Adipocyte (in vitro differentiated cells): ENCODE measurements around the gene TGFBI.

Experiments
- DNase-seq: peaks from one replicate; pipeline ENCODE4 v3.0.0-alpha.2; 2015; ENCODE audit warnings: low read depth
- H3K27me3 ChIP-seq: replicated peaks from 2 replicates; pipeline ENCODE4 v1.7.0; 2013; ENCODE audit warnings: mild to moderate bottlenecking, low read length, moderate library complexity; ENCODE audit not compliant: control insufficient read depth, insufficient read depth
- H3K36me3 ChIP-seq: 2 replicates; pipeline ENCODE4 v1.7.0; 2013; ENCODE audit warnings: low read length, mild to moderate bottlenecking, moderate library complexity; ENCODE audit not compliant: control insufficient read depth, insufficient read depth, severe bottlenecking
- H3K4me1 ChIP-seq: 2 replicates; pipeline ENCODE4 v1.7.0; 2013; ENCODE audit warnings: mild to moderate bottlenecking, low read length, moderate library complexity; ENCODE audit not compliant: control insufficient read depth, insufficient read depth
- H3K4me3 ChIP-seq: 2 replicates; pipeline ENCODE4 v1.7.0; 2013; ENCODE audit warnings: mild to moderate bottlenecking, low read length, moderate library complexity
- H3K9ac ChIP-seq: 2 replicates; pipeline ENCODE4 v1.7.0; 2013; ENCODE audit warnings: mild to moderate bottlenecking, low read length, moderate library complexity
- H3K9me3 ChIP-seq: 2 replicates; pipeline ENCODE4 v1.7.0; 2013; ENCODE audit warnings: mild to moderate bottlenecking, low read length, moderate library complexity; ENCODE audit not compliant: control insufficient read depth

The TGFBI gene

DNA sequence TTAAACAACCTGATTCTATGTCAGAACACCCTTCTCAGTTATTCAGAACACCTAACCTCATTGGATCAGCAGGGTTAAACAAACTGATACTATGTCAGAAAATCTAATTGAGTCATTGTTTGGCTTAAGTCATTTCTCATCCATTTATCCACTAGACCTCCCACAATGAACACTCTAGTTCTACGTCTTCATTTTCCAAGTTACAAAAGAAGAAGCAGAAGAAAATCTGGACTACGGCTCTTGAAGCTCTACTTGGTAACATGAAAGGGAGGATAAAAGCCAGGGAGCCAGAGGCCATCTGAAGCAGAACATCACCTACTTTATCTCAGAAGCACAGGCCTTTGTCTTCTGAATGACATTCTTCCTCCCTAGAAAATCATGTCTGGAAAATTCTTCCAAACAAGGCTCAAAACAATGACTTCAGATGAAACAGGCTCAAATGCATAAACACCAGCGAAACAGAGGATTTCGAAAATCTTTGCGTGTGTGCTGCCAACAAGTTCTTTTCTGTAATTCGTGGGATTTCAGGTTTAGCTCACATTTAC is 35.4 kb upstream of the TGFBI start:
- Histone ChIP-seq H3K36me3 (no peaks in the 10 kb centered on the region), H3K4me3 (peak overlapping the region; percentile 18), H3K4me1 (peaks cover 38% of the 10 kb centered on the region), H3K9ac (peak overlapping the region; percentile 49), H3K27me3 (no peaks in the 10 kb centered on the region), H3K9me3 (no peaks in the 10 kb centered on the region)
- DNase-seq = peak; percentile 63

DNA sequence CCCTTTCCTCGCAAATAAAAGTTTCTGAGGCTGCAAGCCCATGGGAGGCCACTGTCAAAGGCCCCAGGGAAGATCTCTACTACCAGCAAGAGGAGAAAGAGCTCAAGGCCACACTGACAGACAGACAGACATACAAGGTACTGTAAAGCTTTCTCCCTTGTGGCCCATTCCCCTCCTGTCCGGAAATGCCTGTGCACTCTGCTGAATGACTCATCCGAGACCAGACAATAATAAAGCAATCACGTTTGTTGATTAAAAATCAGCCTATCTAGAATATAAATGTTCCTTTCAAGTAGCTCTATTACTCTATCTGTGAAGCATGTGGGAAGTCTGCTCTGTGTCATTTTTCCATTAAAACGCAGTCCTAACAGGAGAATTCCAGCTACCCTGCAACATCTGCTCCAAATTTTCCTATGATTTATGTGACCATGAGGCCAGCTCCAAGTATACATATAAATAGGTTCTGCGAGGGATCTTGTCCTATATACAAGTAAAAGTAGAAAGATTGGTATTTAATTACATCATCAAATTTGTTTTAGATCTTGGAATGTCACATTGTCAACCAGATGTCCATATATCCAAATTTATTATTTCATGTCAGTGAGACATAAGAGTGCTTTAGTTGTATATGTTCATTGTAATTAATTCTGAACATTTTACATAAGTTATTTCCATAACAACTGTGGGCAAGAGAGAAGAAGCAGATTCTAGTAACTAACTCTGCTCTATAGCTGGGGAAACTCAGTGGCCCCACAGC is 34.7 kb upstream of the TGFBI start:
- peak; percentile 68 for DNase-seq
- Histone ChIP-seq H3K36me3 (no peaks in the 10 kb centered on the region), H3K27me3 (no peaks in the 10 kb centered on the region), H3K4me3 (peak overlapping the region; percentile 18), H3K9me3 (no peaks in the 10 kb centered on the region), H3K9ac (peak overlapping the region; percentile 49), H3K4me1 (peaks cover 38% of the 10 kb centered on the region)

DNA sequence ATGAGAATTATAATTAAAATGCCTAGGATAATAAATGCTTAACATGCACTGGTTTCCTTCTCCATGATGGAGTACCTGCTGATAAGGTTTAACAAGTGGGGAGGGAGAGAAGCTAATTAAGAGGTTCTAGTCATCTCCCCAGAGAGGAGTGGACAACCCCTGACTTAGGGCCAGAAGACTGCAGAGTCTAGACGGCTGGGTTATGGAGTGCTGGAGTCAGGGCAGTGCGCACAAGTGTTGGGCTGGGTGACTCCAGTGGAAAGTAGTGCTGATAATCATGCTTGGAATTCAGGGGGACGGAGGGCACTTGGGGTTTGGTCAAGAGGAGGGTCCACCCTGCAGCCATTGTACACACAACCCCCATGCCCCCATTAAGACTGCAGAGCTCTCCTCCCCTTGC is 32.8 kb upstream of the TGFBI start:
- H3K27me3 ChIP-seq = no peaks in the 10 kb centered on the region
- no peak overlapping the region for H3K9ac ChIP-seq
- no peaks in the 10 kb centered on the region for H3K9me3 ChIP-seq
- DNase-seq = no peak
- H3K36me3 ChIP-seq = no peaks in the 10 kb centered on the region
- no peak overlapping the region for H3K4me3 ChIP-seq
- peaks cover 39% of the 10 kb centered on the region for H3K4me1 ChIP-seq

DNA sequence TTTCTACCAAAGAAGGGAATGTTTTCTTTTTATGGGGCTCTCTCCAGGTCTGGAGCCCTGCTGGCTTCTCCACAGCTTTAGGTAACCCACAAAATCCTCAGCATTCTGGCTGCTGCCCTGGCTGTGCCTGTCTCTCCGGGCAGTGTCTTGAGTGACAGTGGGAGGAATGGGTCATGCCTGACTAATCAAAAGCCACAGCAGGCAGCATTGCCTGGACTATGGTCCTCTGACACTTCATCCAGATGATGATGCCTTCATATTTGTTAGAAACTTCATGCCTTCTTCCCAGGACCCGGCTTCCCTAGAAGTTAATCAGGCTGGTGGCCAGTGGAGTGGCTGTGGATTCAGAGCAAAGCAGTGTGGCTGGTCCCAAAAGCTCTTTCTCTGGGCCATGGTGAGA is 32.2 kb upstream of the TGFBI start:
- no peaks in the 10 kb centered on the region for H3K27me3 ChIP-seq
- no peak for DNase-seq
- no peaks in the 10 kb centered on the region for H3K9me3 ChIP-seq
- H3K36me3 ChIP-seq = no peaks in the 10 kb centered on the region
- H3K9ac ChIP-seq = no peak overlapping the region
- no peak overlapping the region for H3K4me3 ChIP-seq
- peaks cover 46% of the 10 kb centered on the region for H3K4me1 ChIP-seq

DNA sequence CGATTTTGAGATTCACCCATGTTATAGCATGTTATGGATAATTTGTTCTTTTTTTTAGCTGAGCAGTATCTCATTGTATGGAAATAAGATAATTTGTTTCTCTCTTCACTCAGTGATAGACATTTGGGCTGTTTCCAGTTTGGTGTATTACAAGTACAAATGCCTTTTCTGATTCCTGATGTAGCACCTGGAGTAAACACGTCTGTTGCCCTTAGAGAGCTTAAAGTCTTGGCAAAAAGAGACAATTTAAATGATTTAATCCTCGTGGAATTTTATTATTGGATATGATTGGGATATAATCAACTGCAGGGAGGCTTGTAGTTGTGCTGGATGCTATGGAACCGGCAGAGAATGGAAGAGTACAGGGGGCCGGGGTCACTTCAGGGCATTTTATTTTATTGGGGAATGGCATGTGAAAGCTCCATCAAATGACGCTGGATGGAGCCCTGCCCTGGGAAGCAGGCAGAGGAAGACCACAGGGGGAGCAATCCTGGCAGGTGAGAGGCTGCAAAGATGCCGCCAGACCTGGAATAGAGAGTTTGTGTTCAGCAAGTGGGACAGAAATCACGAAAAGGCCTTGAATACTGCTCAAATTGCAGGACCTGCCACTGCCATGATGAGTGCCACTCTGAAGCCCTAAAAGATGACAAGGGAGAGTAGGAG is 31.0 kb upstream of the TGFBI start:
- peaks cover 50% of the 10 kb centered on the region for H3K4me1 ChIP-seq
- H3K36me3 ChIP-seq = no peaks in the 10 kb centered on the region
- H3K27me3 ChIP-seq = no peaks in the 10 kb centered on the region
- no peaks in the 10 kb centered on the region for H3K9me3 ChIP-seq
- no peak overlapping the region for H3K4me3 ChIP-seq
- no peak overlapping the region for H3K9ac ChIP-seq
- no peak for DNase-seq

DNA sequence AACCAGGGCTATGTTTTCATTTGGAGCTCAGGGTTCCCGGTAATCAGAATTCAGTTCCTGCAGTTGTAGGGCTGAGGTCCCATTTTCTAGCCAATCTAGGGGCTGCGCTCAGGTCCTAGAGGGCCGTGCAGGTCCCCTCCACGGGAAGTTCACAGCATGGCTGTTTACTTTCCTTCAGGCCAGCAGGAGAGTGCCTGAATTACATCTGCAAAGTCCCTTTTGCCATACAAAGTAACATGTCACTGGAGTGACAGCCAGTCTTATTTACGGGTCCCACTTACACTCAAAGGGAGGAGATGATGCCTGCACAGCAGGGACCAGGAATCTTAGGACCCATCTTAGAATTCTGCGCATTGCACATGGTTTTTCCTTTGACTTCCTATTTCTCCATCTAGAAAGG is 29.9 kb upstream of the TGFBI start:
- no peaks in the 10 kb centered on the region for H3K36me3 ChIP-seq
- H3K9me3 ChIP-seq = no peaks in the 10 kb centered on the region
- no peak overlapping the region for H3K9ac ChIP-seq
- H3K27me3 ChIP-seq = no peaks in the 10 kb centered on the region
- H3K4me1 ChIP-seq = peaks cover 40% of the 10 kb centered on the region
- H3K4me3 ChIP-seq = no peak overlapping the region
- no peak for DNase-seq

DNA sequence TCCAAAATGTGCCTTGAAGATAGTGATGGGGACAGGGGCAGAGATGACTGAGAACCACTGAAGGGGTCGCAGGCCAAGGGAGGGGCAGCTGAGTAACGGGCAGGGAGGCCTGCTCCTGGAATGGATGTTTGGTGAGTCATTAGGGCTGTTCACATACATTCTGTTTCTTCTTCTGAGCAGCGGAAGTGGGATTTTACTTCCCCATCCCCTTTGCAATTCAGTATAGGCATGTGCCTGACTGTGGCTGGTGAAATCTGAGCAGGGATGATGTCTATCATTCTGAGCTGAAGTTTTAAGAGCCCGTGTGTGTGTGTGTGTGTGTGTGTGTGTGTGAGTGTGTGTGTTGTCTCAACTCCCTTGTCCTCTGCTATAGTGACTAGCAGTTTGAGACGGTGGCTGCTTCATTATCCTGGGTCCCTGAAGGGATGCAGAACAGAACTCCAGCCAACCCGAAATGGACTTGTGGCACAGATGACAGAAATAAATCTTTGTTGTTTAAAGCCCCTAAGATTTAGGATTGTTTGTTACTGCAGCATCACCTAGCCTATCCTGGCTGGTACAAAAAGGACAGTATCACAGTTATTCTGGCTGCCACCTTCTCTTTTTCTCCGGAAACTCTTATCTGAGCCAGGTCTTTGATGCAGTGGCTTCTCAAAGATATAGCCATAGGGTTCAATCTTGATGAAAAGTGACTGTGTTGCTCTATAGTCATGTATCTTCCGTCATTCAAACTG is 29.2 kb upstream of the TGFBI start:
- H3K9me3 ChIP-seq = no peaks in the 10 kb centered on the region
- no peak for DNase-seq

DNA sequence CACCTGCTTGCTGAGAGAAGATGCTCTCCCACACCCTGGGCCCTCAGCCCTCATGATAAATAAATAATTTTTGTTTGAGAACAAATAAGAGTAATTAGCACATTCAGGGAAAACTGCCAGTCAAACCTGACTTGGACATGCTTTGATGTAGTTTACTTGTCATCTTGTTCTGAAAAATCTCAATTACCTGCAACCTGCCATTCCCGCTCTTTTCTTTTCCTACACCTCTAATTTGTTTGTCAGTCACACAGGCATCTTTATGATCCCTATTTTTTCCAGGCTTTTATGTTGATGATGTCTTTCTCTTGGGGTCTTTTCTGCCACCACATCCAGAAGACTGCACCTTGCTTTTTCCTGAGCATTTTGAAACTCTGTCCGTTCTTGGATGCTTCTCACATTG is 28.6 kb upstream of the TGFBI start:
- no peak overlapping the region for H3K4me3 ChIP-seq
- no peak overlapping the region for H3K9ac ChIP-seq
- no peaks in the 10 kb centered on the region for H3K36me3 ChIP-seq
- no peaks in the 10 kb centered on the region for H3K9me3 ChIP-seq
- DNase-seq = no peak
- no peaks in the 10 kb centered on the region for H3K27me3 ChIP-seq
- H3K4me1 ChIP-seq = peaks cover 40% of the 10 kb centered on the region

More for the DNA sequence above, 29.2 kb upstream of the TGFBI start:
- no peak overlapping the region for H3K9ac ChIP-seq
- H3K4me3 ChIP-seq = no peak overlapping the region
- H3K27me3 ChIP-seq = no peaks in the 10 kb centered on the region
- H3K36me3 ChIP-seq = no peaks in the 10 kb centered on the region
- peaks cover 40% of the 10 kb centered on the region for H3K4me1 ChIP-seq

DNA sequence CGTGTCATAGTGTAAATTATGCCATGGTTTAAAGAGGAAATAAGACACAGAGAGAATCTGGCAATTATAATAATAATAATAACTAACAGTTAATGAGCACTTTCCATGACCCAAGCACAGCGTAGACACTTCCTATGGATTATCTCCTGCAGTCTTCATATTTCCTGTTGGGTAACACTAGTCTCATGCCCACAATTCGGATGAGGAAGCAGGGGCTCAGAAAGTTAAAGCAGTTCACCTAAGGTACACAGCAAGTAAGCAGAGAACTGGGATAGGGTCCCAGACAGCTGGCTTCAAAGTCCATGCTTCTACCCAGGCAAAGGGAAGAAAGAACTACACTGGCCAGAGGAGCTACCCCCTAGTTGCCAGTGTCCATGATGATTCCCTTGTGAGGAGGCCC is 27.9 kb upstream of the TGFBI start:
- Histone ChIP-seq H3K36me3 (no peaks in the 10 kb centered on the region), H3K4me1 (peaks cover 46% of the 10 kb centered on the region), H3K27me3 (no peaks in the 10 kb centered on the region), H3K4me3 (no peak overlapping the region), H3K9me3 (no peaks in the 10 kb centered on the region), H3K9ac (no peak overlapping the region)
- no peak for DNase-seq

DNA sequence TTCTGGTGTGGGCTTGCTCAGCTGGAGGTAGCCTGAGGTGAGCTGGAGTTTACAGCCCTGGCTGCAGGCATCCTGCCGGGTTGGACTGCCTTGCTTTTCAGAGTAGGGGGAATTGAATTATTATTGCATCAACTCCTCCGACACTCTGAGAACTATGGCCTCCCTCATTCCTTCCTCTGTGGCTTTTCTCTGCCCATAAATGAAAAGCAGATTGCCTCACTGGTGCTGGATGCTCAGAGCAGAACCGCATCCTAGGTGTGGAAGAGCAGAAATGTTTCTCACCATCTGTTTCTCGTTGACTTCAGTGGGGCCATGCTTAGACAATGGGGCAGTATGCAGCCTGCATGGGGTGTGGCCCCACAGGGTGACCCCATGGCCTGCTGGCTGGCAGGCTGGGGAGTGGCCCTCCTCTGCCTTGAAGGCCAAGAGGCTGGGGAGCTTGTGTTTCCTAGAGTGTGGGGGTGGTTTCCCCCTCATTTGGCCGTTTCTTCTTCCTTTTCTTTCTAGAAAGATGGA is 27.3 kb upstream of the TGFBI start:
- H3K36me3 ChIP-seq = no peaks in the 10 kb centered on the region
- no peaks in the 10 kb centered on the region for H3K27me3 ChIP-seq
- H3K4me1 ChIP-seq = peaks cover 46% of the 10 kb centered on the region
- no peak overlapping the region for H3K4me3 ChIP-seq
- H3K9me3 ChIP-seq = no peaks in the 10 kb centered on the region
- DNase-seq = peak; percentile 96
- H3K9ac ChIP-seq = no peak overlapping the region

DNA sequence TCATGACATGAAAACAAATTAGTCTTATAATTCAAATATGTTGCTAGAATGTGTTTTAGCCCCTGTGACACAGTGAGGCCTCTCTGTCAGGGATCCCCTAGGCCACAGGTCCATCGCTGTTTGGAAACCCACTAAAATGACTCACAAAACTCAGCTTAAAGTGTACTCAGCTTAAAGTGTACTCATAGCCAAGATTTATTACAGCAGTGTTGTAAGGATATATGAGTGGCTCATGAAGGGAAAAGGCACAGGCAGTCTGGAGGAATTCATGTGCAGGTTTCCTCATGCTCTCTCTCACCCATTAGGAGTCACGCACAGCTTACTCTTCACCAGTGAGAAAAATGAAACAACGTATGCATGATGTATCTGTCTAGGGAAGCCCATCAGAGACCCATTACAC is 24.4 kb upstream of the TGFBI start:
- no peaks in the 10 kb centered on the region for H3K9me3 ChIP-seq
- H3K4me1 ChIP-seq = peaks cover 62% of the 10 kb centered on the region
- no peak overlapping the region for H3K4me3 ChIP-seq
- H3K9ac ChIP-seq = peak overlapping the region; percentile 55
- DNase-seq = no peak
- no peaks in the 10 kb centered on the region for H3K36me3 ChIP-seq
- no peaks in the 10 kb centered on the region for H3K27me3 ChIP-seq
